Esophagus (tissue), 2 donors: ENCODE results near the gene TRHDE. TPM values are rescaled to one million over a fixed set of nuclear protein-coding genes. Genes with fewer than 3 reads are reported as not detected.
"Not testable (repeated sequence)": the region's sequence is repeated elsewhere in the genome, so short reads cannot be mapped to it uniquely, and the experiment has no call there.

Experiments used
- H3K27ac ChIP-seq, 2 donors: one replicate each; pipeline ENCODE4 v1.5.1; 2013; ENCODE audit warnings: low read depth in 2 of 2, mild to moderate bottlenecking in 2 of 2, inconsistent platforms in 1 of 2, low read length in 1 of 2, moderate library complexity in 1 of 2
- H3K27me3 ChIP-seq, 2 donors: one replicate each; pipeline ENCODE4 v1.6.1; 2013; ENCODE audit warnings: low read length in 2 of 2, control low read depth in 1 of 2, mild to moderate bottlenecking in 1 of 2; ENCODE audit not compliant: insufficient read depth in 2 of 2, control insufficient read depth in 1 of 2
- H3K36me3 ChIP-seq, 2 donors: one replicate each; pipeline ENCODE4 v1.6.1; 2013; ENCODE audit warnings: low read length in 1 of 2; ENCODE audit not compliant: control insufficient read depth in 2 of 2, insufficient read depth in 2 of 2
- H3K4me1 ChIP-seq, 2 donors: one replicate each; pipeline ENCODE4 v1.6.1; 2013; ENCODE audit warnings: low read length in 1 of 2; ENCODE audit not compliant: control insufficient read depth in 2 of 2, insufficient read depth in 2 of 2
- H3K4me3 ChIP-seq, 2 donors: one replicate each; pipeline ENCODE4 v1.5.1; 2013; ENCODE audit warnings: low read length in 2 of 2, mild to moderate bottlenecking in 2 of 2, low read depth in 1 of 2, moderate library complexity in 1 of 2
- H3K9me3 ChIP-seq, 2 donors: one replicate each; pipeline ENCODE4 v1.6.1; 2013; ENCODE audit warnings: mild to moderate bottlenecking in 2 of 2, low read depth in 1 of 2, low read length in 1 of 2, moderate library complexity in 1 of 2; ENCODE audit not compliant: control insufficient read depth in 2 of 2, insufficient read depth in 1 of 2
- WGBS, 2 donors: extraction: QIAGEN DNeasy Blood & Tissue Kit; methylation state at CpG; one replicate each; pipeline ENCODE4 v1.1.7; 2013; 5-methylcytosine and 5-hydroxymethylcytosine counted together
- polyA plus RNA-seq, 2 donors: library from polyadenylated mRNA; stranded (reverse); fragments of 200-250 nt; gene quantifications; one replicate each; pipeline ENCODE4 v1.2.3, GENCODE V29; 2013
- donor health status: healthy with polysubstance abuse.
- donor health status: Bipolar disorder and iron deficiency.

Gene TRHDE
- polyA plus RNA-seq, 2 donors: 0.04 TPM

DNA sequence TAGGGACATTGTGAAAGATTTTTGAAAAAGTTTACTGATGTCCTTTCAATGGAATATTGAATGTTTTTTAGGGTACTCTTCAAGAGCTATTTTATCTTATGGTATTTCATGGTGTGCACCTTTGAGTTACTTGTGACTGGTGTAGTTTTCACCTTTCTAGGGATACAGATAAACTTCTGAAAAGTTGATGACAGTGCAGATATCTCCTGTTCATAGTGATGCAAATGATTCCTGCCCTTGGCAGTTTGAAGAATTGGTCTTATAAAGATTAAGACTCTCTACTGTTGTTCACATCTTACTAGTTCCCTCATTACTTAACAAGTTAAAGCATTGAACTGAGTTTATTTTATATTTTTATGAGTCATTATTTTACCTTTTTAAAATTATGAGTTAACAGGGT lies 408.9 kb downstream of the TRHDE start:
- no peaks in the 10 kb centered on the region for H3K36me3 ChIP-seq
- no peaks in the 10 kb centered on the region for H3K27me3 ChIP-seq

DNA sequence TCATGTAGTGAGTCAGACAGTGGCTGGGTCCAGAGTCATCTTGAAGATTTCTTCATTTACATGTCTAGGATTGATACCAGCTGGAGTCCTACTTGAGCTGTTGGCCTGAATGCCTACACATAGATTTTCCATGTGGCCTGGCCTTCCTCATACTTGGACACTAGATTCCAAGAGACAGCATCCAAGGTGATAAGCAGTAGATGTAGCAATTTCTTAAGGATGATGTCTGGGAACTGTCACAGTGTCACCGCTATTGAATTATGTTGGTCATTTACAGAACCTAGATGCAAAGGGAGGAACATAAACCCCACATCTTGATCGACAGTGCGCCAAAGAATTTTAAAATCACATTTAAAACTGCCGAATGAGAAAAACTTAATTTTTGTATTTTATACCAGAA lies 412.3 kb downstream of the TRHDE start:
- no peak overlapping the region for H3K4me3 ChIP-seq
- no peaks in the 10 kb centered on the region for H3K4me1 ChIP-seq
- H3K9me3 ChIP-seq: no peaks in the 10 kb centered on the region
- no peaks in the 10 kb centered on the region for H3K36me3 ChIP-seq
- H3K27me3 ChIP-seq: no peaks in the 10 kb centered on the region
- H3K27ac ChIP-seq: no peak overlapping the region
- WGBS, 2 donors: 95 to 96% methylated on average over 4 of the region's 4 CpGs

More for the DNA sequence above, 408.9 kb downstream of the TRHDE start:
- no peak overlapping the region for H3K4me3 ChIP-seq
- H3K27ac ChIP-seq: no peak overlapping the region
- H3K9me3 ChIP-seq: no peaks in the 10 kb centered on the region
- no peaks in the 10 kb centered on the region for H3K4me1 ChIP-seq

DNA sequence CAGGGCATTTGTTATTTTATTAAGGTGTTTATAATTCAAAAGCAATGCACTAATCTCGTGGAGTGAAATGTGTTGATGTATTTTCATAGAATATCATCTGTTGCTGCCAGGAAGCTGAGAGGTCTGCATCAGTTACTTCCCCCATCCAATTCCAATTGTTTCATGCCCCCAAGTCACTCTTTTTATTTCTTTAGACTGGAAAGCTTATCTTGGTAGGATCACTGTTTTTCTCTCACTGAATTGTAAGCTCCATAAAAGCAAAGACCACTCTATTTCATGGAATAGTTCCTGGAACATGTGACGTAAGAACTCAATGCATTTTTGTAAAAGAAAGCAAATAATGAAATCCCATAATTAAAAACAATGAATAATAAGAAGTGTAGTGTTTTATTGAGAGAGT lies 420.2 kb downstream of the TRHDE start:
- Histone ChIP-seq H3K4me3 (no peak overlapping the region), H3K27ac (no peak overlapping the region), H3K27me3 (no peaks in the 10 kb centered on the region), H3K4me1 (no peaks in the 10 kb centered on the region), H3K36me3 (no peaks in the 10 kb centered on the region), H3K9me3 (peaks cover 0 to 2% of the 10 kb centered on the region in 2 donors)
- 38 to 54% methylated on average over 2 of the region's 2 CpGs for WGBS, 2 donors

DNA sequence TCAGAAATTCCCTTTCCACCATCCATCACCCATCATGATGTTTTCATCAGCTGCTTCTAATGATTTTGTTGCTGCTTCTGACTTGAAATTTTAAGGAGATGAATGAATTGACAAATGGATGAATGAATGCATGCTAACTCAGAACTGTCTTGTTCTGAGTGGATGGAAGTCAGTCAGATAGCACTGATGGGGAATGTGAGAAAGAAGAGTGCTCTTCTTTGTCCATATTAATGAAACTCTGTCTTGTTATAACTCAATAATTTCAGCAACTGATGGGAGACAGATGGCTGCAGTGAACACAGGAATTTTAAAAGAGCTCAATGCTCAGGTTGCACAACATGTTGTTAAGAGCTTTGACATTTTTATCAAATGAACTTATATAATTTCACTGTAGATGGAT lies 422.0 kb downstream of the TRHDE start:
- Histone ChIP-seq H3K4me3 (no peak overlapping the region), H3K4me1 (no peaks in the 10 kb centered on the region), H3K27ac (no peak overlapping the region), H3K36me3 (no peaks in the 10 kb centered on the region), H3K9me3 (peaks cover under 1 to 2% of the 10 kb centered on the region in 2 donors), H3K27me3 (no peaks in the 10 kb centered on the region)

DNA sequence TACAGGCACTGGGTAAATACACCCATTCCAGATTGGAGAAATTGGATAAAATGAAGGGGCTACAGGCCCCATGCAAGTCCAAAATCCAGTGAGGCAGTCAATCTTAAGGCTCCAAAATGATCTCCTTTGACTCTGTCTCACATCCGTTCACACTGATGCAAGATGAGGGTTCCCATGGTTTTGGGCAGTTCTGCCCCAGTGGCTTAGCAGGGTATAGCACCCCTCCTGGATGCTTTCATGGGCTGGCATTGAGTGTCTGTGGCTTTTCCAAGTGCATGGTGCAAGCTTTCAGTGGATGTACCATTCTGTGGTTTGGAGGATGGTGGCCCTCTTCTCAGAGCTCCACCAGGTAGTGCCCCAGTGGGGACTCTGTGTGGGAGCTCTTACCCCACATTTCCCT lies 427.2 kb downstream of the TRHDE start:
- peaks cover 5 to 7% of the 10 kb centered on the region in 2 donors for H3K9me3 ChIP-seq
- no peaks in the 10 kb centered on the region for H3K27me3 ChIP-seq
- no peak overlapping the region for H3K27ac ChIP-seq
- no peak overlapping the region for H3K4me3 ChIP-seq
- H3K36me3 ChIP-seq: no peaks in the 10 kb centered on the region
- WGBS, 2 donors: 94 to 95% methylated on average over 1 of the region's 1 CpG
- H3K4me1 ChIP-seq: no peaks in the 10 kb centered on the region

DNA sequence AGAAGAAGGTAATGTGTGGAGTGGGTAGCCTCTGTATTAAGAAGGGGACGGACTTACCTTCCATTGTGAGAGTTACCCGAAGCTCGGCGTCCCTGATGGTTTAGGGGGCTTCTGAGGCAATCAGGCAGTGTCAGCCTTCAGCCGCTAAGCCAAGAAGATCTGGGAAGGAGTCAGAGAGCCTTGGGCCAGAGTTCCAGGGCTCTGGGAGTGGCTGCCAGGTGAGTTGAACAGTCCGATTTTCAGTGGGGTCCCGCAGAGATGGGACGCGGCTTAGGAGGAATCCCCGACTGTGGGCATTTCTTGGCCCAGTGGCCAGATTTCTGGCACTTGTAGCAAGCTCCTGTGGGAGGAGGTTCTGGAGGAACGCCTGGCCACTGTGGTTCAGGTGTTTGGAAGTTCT lies 439.9 kb downstream of the TRHDE start:
- not testable (repeated sequence) for H3K27ac ChIP-seq, H3K4me1 ChIP-seq, H3K4me3 ChIP-seq, H3K27me3 ChIP-seq, H3K36me3 ChIP-seq, H3K9me3 ChIP-seq
- WGBS, 2 donors: 91 to 92% methylated on average over 11 of the region's 11 CpGs

DNA sequence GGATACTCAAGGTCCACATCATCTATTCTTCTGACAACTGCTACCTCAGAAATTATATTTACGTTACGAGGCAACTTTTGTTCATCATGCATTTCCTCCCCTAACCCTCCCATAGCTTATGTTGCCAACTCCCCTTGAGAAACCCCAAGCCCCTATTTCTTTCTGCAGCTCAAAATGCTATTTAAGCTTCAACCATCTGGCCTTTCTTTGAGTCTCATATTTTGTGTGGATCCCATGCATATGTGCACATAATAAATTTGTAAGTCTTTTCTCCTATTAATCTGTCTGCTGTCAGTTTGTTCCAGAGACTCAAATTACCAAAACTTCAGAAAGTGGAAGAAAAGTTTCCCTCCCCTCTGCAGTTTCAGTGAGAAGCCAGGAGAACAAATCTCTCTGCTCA lies 444.1 kb downstream of the TRHDE start:
- Histone ChIP-seq H3K4me1 (no peaks in the 10 kb centered on the region), H3K27ac (no peak overlapping the region), H3K4me3 (no peak overlapping the region), H3K9me3 (no peaks in the 10 kb centered on the region), H3K36me3 (no peaks in the 10 kb centered on the region), H3K27me3 (no peaks in the 10 kb centered on the region)
- WGBS, 2 donors: 82 to 85% methylated on average over 2 of the region's 2 CpGs

DNA sequence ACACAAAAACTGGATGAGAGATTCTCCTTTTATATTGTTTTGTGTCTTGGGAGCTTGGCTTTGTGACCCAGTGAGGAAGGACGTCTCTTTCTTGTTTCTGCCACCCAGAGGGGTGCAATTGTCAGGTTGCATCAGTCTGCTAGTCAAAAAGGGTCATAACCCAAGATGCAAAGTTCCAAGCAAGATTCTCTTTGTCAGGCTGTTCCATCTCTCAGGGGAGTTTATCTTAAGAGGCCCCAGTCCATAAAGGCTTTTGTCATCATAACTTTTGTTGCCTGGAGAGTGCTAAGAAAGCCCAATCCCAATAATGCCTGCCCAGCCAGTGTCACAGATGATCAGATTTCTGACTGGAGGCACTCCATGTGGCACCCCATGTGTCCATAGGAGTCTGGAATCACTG lies 444.9 kb downstream of the TRHDE start:
- Histone ChIP-seq H3K9me3 (no peaks in the 10 kb centered on the region), H3K4me3 (no peak overlapping the region), H3K4me1 (no peaks in the 10 kb centered on the region), H3K27ac (no peak overlapping the region), H3K27me3 (no peaks in the 10 kb centered on the region), H3K36me3 (no peaks in the 10 kb centered on the region)
- 13 to 23% methylated on average over 1 of the region's 1 CpG for WGBS, 2 donors
